Hematopoietic multipotent progenitor cell treated with erythropoietin and hydrocortisone succinate and interleukin-3 and kit ligand, for 6 days (in vitro differentiated cells): Measurements from ENCODE around the gene GPATCH1.
"Not testable (repeated sequence)": the region's sequence is repeated elsewhere in the genome, so short reads cannot be mapped to it uniquely, and the experiment has no call there.

Source experiments
- DNase-seq: peaks from one replicate; pipeline ENCODE4 v3.0.0-alpha.2; 2015

GPATCH1 gene

DNA sequence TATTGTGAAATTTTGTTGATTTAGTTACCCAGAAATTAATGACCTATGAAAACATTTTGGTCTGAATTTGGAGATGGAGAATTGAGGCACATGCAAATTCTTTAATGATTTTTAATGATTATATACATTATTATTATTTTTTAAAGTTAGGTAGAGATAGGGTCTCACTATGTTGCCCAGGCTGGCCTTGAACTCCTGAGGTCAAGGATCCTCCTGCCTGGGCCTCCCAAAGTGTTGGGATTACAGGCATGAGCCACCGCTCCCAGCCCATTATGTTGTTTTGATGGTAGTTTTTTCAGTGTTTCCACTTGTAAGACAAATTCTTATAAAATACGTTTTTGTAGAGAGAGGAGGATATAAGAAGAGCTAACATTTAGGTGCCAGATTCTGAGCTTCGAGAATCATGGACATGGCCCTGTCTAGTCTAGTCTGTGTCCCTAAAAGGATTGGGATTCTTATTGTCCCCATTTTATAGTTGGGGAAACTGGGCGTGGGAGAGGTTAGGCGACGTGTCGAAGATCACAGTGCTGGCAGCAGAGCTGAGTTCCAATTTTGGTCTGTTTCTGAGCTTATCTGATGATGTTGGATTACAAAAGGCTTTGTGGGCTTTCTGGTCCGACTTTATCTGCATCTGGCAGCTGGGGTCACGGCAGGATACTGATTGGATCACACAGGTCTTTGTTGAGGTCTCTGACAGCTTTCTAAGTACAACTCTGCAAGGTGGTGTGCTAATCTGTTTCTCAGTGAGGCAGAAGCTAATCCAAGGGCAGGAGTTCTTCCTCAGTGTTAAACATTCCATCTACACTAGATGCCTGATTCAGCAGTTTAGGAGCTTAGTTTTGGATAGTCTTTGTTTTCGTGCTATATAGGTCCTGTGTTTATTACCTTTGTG lies 43.5 kb downstream of the GPATCH1 start:
- DNase-seq: peak; percentile 91

DNA sequence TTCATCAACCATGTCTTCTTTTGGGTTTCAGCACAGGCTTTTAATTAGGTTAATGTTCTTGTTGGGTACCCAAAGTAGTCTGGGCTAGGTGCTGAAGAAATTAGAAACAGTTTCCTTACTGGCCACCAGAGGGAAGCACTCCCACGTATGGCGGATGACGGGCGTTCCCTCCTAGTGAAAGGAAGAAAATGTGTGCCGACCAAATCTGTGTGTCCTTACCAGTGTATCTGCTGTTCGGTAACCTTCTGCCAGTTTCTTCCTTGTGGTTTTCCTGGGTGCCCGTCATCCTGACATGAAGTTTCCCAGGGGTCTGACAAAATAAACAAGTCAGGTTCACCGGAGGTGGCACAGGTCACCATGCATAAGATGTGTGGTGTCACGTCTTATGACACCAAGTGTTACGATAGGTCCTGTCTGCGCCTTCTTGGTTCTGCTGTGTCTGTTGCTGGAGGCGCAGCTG lies 45.0 kb downstream of the GPATCH1 start:
- DNase-seq: peak; percentile 84

- not testable (repeated sequence) for DNase-seq
These were observed 45.7 kb downstream of the GPATCH1 start for GRCh38 chr19:33126712-33127111.

GRCh38 chr19:33129901-33130300 lies 48.9 kb downstream of the GPATCH1 start:
- DNase-seq: no peak

DNA sequence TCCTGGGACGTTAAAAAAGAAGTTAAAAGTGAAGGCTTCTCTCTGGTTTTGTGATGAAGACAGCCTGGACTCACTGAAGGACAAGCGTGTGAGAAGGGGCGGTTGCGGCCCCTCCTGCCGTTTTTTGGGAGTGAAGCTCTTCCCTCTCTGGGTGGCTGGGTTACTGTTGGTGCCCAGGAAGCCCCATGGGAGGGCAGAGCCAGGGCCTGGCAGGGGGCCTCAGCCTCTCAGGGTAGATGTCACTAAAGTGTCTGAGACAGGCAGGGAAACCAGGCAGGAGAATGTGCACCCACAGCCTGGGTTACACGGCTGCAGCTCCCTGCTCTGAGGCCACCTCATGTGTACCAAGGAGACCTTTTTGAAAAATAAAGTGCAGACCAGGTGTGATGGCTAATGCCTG lies 49.5 kb downstream of the GPATCH1 start:
- DNase-seq: no peak

DNA sequence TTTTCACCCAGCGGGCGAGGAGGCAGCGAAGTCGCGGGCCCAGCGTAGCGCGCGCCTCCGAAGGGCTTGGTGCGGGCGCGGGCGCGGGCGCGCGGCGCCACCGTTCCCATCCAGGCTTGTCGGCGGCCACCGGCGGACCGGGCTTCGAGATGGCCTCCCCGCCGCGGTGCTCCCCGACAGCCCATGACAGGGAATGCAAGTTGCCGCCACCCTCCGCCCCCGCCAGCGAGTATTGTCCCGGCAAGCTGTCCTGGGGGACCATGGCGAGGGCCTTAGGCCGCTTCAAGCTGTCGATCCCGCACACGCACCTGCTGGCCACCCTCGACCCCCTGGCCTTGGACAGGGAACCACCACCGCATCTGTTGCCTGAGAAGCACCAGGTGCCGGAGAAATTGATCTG lies 51.0 kb downstream of the GPATCH1 start, which contains the start of gene WDR88:
Gene WDR88, plus strand, starts transcription at position 94 of the 400 bp plus-strand sequence. Its CDS starts 56 bp downstream, at position 150.
- DNase-seq: no peak

- no peak for DNase-seq
These were observed 51.4 kb downstream of the GPATCH1 start for GRCh38 chr19:33132425-33132824.

DNA sequence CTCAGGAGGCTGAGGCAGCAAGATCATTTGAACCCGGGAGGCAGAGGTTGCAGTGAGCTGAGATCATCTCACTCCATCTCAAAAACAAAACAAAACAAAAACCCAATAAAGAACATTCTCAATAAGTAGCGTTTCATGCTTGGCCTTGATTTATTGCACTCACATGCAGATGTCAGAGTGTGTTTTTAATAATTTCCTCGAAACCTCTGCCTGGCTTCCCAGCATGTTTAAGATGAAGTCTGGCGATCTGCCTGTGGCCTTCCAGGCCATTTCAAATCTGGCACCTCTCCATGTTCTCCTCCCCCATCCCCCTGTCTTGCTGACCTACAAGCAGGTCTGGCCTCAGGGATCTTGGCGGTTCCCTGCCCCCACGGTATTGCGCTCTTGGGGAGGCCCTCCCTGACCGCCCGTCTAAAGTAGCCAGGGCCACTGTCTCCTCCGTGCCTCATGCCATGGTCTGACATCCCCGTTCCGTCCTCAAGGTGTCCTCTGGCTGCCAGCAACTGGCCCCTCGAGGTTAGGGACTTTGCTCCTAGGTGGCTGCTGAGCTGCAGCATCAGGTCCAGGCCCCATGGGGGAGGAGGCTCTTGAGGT lies 52.6 kb downstream of the GPATCH1 start:
- DNase-seq: no peak

DNA sequence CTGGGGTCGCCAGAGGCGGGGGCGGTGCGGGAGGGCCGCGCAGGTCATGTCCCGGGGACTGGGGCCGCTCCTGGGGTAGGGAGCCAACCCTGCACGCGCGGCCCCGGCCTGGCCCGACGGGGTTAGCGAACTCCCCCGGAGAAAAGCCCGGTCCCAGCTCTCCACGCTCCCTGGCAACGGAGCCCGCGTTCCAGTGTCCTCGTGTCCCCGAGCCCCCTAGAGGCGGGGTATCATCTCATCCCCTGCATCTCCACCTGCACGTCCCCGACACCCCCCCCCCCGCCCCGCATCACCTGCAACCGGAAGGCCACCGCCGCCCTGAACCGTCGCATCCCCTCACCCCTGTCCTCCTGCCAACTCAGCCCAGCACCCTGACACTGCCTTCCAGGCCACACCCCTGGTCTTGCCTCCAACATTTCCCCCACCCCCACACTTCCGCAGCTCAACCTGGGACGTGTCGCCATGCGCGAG lies 53.6 kb downstream of the GPATCH1 start:
- peak; percentile 34 for DNase-seq

DNA sequence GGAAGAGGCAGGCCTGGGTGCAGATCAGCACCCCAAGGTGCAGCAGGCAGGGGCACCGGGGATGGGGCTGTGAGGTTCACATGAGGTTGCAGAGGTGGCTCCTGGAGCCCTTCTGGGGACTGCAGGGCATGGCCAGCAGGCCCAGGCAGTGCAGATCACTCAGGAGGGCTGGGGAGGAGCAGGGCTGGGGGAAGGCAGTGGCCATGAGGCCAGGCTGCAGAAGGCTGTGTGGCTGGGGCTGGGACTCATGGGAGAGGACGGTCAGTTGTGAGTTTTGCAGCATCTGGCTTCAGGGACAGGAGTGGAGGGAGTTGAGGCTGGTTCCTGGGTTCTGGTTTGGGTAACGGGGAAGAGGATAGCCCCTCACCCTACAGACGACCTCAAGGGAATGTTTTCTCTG lies 58.2 kb downstream of the GPATCH1 start:
- DNase-seq: no peak

DNA sequence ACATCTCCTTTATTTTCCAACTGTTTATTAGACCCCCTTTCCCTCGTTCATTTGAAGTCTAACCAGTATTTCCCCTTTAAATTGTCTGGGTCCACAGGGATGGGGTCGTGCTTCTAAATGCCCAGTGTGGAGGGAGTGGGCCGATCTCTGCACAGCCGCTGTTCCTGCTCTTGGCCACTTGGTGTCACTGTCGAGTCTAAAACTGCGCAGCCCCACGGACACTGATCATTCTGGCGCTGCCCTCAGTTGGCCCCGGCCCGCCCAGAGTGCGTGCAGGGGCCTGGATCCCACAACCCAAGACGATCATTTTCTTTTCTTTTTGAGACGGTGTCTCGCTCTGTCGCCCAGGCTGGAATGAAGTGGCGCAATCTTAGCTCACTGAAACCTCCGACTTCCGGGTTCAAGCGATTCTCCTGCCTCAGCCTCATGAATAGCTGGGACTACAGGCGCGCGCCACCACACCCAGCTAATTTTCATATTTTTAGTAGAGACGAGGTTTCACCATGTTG lies 63.0 kb downstream of the GPATCH1 start:
- DNase-seq: peak; percentile 79

DNA sequence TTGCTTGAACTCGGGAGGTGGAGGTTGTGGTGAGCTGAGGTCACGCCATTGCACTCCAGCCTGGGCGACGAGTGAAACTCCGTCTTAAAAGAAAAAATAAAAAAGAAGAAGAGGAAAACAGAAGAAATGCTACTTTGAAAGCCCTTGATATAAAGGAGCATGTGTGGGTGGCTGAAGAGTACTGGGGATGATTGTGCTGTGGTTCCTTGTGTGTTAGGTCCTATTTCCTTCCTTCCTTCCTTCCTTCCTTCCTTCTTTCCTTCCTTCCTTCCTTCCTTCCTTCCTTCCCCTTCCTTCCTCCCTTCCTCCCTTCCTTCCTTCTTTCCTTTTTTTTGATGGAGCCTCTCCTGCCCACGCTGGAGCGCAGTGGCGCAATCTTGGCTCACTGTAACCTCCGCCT lies 65.2 kb downstream of the GPATCH1 start:
- no peak for DNase-seq

- no peak for DNase-seq
These were observed 66.6 kb downstream of the GPATCH1 start for GRCh38 chr19:33147538-33147937.

- no peak for DNase-seq
These were observed 70.0 kb downstream of the GPATCH1 start for GRCh38 chr19:33150852-33151518.

- DNase-seq: peak; percentile 46
These were observed 71.2 kb downstream of the GPATCH1 start for GRCh38 chr19:33152176-33152575.

DNA sequence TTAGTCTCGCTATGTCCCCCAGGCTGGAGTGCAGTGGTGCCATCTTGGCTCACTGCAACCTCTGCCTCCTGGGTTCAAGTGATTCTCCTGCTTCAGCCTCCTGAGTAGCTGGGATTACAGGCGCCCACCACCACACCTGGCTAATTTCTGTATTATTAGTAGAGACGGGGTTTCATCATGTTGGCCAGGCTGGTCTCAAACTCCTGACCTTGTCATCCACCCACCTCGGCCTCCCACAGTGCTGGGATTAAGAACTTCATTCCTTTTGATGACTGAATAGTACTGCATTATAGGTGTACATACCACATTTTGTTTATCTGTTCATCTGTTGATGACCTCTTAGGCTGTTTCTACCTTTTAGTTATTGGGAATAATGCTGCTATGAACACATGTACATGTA lies 71.6 kb downstream of the GPATCH1 start:
- DNase-seq: not testable (repeated sequence)

DNA sequence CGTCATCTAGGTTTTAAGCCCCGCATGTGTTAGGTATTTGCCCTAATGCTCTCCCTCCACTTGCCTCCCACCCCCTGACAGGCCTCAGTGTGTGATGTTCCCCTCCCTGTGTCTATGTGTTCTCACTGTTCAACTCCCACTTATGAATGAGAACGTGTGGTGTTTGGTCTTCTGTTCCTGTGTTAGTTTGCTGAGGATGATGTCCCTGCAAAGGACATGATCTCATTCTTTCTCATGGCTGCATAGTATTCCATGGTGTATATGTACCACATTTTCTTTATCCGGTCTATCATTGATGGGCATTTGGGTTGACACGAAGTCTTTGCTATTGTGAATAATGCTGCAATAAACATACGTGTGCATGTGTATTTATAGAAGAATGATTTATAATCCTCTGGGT lies 73.3 kb downstream of the GPATCH1 start:
- DNase-seq: not testable (repeated sequence)

DNA sequence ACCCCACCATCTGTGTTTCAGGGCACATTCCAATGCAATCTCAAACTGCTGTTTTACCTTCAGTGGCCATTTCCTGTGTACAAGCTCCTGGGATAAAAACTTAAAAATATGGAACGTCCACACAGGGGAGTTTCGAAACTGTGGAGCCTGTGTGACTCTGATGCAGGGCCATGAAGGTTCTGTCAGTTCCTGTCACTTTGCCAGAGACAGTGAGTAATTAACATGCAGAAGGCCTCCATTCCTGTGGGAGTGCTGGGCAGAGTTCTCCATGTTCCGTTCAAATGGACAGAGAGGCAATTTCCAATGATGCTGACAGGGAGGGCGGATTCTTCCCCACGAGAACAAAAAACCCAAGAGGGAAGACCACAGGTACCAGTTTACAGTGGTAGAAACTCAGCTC lies 75.4 kb downstream of the GPATCH1 start:
- peak; percentile 18 for DNase-seq

DNA sequence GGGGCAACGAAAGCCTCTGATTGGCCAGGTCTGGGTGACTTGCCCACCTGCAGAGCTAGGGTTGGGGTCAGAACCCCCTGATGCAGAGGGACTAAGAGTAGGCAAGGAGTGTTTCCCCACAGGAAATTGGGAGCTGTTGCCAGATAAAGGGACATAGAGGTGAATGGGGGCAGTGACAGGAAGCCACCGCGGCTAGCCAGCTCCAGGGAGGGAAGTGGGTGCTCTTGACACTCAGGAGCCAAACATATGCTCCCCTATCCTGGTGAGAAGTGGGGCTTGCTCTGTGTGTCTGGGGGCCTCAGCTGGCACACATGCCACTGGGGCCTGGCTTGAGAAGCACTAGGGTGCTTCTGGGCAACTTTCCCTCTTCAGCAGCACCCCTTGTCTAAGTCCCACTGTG lies 76.9 kb downstream of the GPATCH1 start:
- peak; percentile 20 for DNase-seq

- no peak for DNase-seq
These were observed 77.4 kb downstream of the GPATCH1 start for GRCh38 chr19:33158365-33158764.

DNA sequence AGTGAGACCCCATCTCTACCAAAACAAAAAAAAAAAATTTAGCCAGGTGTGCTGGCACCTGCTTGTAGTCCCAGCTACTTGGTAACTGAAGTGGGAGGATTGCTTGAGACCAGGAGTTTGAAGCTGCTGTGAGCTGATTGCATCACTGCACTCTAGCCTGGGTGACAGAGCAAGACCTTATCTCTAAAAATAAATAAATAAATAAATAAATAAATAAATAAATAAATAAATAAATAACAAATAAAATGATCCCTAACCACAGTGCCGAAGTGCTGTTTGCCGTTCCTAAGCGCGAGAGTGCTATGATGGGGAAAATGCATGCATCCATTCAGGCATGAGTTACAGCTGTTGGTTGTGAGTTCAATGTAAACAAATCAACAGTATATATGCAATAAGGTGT lies 78.2 kb downstream of the GPATCH1 start:
- DNase-seq: no peak

DNA sequence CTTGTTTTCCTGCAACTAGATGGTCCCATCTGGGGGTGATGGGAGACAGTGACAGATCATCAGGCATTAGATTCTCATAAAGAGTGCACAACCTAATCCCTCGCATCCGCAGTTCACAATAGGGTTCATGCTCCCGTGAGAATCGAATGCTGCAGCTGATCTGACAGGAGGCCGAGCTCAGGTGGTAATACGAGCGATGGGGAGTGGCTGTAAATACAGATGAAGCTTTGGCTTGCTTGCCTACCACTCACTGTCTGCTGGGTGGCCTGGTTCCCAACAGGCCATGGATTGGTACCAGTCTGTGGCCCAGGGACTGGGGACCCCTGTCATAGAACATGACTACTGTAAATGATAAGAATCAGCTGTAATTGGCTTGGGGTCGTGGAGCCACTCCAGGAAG lies 78.9 kb downstream of the GPATCH1 start:
- no peak for DNase-seq

GRCh38 chr19:33161201-33161600 lies 80.2 kb downstream of the GPATCH1 start:
- peak; percentile 28 for DNase-seq
